Fibroblast of lung (primary cell): ENCODE results near the gene BLOC1S6.

ENCODE experiments used
- EZH2 ChIP-seq: IDR thresholded peaks from 2 replicates; pipeline ENCODE4 v1.5.1; 2012; ENCODE audit warnings: low read length, control low read depth, mild to moderate bottlenecking; ENCODE audit errors: missing control alignments
- TF ChIP-seq, protein P1 (sequence below), 2 donors: IDR thresholded peaks in 1 of 2; conservative IDR thresholded peaks in 1 of 2; 1 replicate in 1 of 2; 2 replicates in 1 of 2; pipeline ENCODE4 v1.5.1; 2011 to 2012; ENCODE audit warnings: low read length in 2 of 2, control low read depth in 1 of 2, inconsistent platforms in 1 of 2, low read depth in 1 of 2, mild to moderate bottlenecking in 1 of 2

DNA sequence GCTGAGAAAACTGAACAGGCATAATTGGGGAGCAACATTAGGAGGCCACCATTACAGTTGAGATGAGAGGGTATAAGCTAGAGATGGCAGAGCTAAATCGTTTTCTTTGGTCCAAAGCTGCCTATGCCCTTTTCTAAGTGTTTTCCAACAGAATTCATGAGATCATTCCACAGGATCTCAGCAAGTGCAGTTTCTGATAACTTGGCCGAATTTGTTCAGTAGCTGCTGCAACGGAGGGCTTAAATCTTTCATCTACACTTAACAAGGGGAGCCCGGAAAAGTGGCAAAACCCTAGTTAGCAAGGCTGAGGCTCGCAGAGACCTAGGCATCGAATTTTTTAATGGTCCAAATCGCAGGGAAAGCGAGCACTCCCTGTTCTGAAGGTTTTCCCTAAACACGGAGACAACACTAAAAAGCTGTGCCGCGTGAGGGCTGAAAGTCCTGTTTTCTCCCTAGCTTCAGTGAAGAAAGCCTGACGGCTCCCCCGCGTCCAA, 531 bp upstream of the BLOC1S6 start:
- TF ChIP-seq, protein P1, sequence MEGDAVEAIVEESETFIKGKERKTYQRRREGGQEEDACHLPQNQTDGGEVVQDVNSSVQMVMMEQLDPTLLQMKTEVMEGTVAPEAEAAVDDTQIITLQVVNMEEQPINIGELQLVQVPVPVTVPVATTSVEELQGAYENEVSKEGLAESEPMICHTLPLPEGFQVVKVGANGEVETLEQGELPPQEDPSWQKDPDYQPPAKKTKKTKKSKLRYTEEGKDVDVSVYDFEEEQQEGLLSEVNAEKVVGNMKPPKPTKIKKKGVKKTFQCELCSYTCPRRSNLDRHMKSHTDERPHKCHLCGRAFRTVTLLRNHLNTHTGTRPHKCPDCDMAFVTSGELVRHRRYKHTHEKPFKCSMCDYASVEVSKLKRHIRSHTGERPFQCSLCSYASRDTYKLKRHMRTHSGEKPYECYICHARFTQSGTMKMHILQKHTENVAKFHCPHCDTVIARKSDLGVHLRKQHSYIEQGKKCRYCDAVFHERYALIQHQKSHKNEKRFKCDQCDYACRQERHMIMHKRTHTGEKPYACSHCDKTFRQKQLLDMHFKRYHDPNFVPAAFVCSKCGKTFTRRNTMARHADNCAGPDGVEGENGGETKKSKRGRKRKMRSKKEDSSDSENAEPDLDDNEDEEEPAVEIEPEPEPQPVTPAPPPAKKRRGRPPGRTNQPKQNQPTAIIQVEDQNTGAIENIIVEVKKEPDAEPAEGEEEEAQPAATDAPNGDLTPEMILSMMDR (conservative IDR thresholded peaks at IDR 0.05 in 1 of 2, IDR thresholded peaks at IDR 0.05 in 1 of 2; ENCODE audit: low read depth in 1 of 2, low read length in 2 of 2) = no peak
- no peak for TF ChIP-seq EZH2
